ENCODE data around the gene CTIF.
"Not testable (repeated sequence)": the region's sequence is repeated elsewhere in the genome, so short reads cannot be mapped to it uniquely, and the experiment has no call there.

CTIF gene

DNA sequence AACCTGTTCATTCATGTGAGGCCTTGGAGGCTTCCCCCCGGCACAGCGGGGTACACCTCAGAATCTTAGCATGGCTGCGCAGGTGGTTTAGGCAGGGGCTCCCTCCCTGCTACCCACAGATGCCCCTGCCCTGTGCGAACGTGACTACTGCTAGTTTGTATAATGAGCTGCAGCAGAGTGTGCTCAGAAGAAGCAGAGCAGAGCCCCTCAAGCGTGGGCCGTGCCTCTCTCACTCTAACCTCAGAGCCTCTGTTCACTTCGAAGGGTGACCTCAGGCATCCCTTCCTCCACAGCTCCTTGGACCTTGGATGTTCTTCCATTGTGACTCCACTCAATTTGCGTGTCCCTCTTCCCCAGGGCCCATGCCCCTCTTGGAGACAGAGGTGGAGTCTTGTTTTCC, 161.6 kb downstream of the CTIF start:
- DNase-seq (ENCODE audit: low spot score), result no peak
- FAIRE-seq, result no peak

DNA sequence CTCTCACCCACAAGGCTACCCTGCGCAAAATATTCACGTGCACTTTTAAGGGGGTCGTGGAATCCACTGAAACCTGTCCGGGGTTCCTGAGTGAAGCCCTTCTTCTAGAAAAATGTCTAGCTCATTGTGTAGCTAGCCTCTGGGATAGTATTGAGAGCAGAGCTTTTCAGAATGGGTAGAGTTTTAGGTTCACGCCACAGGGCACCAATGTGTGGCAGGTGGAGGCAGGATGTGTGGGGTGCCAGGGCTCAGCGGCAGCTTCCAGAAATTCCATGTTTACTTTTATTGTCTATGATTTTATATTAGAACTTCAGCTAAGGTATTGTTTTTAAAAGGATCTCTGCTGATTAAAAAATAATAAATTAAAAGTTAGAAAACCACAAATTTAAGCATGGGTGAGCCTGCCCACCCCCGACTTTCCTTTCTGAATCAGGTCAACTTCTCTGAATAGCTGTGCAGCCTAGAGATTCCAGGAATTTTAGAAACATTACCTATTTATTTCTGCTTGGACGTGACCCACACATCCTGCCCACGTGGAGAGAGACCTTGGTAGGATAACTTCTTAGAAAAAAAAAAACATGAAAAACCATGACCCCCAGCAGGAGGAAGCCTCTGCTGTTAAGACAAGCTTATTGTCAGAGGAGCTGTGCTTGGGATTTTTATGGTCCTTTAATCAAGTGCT, 163.7 kb downstream of the CTIF start:
- DNase-seq (ENCODE audit: low spot score) (no peak), FAIRE-seq (no peak)

DNA sequence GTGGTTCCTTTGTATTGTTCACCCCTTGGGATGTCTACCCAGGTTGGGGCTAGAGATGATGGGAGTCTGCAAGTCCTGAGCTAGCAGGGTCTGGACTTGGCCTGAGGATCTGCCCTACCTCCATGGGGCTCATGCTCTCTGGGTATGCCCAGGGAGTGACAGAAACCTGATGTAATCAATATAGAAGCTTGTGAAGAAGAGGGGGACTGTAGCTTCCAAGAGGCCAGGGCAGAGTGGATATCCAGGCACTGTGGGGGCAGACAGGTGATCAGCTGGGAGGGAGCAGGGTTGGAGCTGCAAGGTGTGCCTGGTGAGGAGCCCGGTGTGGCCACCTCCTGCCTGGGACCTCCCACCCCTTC, 164.2 kb downstream of the CTIF start:
- no peak for DNase-seq (ENCODE audit: low spot score)
- FAIRE-seq, result no peak

DNA sequence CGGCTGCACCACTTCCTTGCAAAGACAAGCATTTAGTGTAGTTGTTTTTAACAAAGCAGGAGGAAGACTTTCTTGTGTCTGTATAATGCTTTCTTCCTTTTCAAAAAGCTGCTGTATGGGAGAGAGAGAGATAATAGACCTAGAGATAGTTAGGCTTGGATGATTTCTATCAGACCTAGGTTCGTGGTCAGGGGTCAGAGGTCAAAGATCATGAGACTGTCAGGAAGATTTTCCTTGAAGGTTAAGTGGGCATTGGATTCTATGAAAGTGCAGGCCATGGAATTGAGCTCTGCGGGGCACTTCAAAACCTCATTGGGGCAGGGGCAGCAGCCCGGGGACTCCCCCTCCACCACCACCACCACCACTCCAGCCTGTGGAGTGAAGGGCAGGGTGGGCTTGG, 164.6 kb downstream of the CTIF start:
- DNase-seq (ENCODE audit: low spot score), result no peak
- no peak for FAIRE-seq

DNA sequence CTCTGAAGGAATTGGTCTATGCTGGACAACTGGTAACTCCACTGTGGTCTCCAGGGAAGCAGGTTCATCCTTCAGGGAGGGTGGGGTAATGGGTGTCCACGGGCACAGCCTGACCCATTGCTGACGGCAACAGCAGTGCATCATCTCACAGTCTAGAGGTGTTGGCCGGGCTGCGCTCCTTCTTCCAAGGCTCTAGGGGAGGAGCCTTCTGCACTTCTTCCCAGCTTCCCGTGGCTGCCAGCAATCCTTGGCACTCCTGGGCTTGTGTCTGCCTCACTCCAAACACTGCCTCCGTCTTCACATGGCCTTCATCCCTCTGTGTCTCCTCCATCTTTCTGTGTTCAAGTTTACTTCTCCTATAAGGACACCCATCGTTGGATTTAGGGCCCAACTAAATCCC, 166.2 kb downstream of the CTIF start:
- DNase-seq (ENCODE audit: low spot score) (no peak), FAIRE-seq (no peak)

DNA sequence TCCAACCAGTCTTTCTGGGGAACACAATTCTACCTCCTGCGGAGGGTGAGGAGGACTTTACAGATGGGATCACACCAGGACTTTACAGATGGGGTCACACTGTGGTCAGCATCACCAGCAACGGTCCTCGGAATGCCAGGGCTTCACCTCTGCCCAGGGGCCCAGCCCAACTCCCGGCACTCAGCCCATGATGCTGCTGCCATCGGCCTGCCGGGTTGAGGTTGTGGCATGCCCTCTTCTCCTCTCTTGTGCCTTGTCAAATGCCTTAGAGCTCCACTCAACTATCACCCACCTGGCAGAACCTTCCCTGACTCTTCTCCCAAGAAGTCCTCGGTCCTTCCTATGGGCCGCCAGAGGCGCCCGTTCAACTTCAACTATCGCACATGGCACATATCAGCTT, 166.7 kb downstream of the CTIF start:
- FAIRE-seq, result no peak
- DNase-seq (ENCODE audit: low spot score), result no peak

DNA sequence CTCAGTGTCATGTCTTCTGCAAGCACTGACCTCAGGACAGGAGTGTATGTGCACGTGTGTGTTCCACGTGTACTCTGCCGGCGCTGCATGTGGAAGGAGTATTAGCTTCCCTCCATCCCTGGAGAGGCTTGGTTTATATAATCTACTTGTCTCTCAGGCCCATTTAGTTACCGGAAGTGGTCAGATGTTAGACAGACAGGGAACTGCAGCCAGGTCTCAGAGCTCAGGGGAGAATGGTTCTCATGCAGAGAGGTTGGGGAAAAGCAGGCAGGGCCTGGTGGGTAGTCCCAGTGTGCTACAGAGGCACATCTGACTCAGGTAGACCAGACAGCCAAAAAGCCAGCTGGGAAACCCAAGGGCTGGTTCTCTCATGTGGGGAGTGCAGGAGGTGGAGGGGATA, 167.9 kb downstream of the CTIF start:
- FAIRE-seq (no peak), DNase-seq (ENCODE audit: low spot score) (no peak)

DNA sequence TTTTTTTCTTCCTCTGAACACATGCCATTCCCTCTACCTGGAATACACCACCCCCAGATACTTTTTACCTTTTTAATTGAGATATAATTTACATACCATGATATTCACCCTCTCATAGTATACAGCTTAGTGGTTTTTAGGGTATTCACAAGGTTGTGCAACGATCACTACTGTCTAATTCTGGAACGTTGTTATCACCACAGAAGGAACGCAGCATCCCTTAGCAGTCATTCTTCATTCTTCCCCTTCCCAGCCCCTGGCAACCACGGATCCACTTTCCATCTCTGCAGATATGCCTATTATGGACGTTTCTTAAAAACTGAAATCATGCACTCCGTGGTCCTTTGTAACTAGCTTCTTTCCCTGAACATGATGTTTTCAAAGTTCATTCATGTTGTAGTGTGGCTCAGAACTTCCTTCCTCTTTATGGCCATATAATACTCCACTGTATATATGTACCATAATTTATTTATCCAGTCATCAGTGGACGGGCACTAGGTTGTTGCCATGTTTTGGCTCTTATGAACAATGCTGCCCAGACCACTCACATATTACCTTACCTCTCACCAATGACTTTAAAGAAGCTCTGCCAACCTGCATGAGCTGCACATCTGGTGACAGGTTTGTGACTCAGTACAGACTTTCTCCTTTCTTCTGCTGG, 168.9 kb downstream of the CTIF start:
- no peak for FAIRE-seq
- no peak for DNase-seq (ENCODE audit: low spot score)

DNA sequence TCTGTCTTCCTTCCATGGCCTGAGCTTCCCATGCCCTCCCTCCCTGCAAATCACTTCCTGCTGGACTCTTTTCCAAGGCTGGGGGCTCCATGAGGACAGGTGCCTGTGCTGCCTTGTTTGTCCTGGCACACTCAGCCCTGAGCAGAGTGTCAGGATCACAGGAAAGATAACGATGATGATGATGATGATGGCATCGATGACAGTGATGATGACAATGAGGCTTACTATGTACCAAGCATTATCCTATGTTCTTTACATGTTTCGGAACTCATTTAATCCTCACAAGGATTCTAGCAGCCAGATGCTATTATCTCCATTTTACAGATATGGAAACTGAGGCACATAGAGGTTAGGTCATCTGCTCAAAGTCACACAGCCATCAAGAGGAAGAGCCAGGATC, 170.0 kb downstream of the CTIF start:
- no peak for FAIRE-seq

DNA sequence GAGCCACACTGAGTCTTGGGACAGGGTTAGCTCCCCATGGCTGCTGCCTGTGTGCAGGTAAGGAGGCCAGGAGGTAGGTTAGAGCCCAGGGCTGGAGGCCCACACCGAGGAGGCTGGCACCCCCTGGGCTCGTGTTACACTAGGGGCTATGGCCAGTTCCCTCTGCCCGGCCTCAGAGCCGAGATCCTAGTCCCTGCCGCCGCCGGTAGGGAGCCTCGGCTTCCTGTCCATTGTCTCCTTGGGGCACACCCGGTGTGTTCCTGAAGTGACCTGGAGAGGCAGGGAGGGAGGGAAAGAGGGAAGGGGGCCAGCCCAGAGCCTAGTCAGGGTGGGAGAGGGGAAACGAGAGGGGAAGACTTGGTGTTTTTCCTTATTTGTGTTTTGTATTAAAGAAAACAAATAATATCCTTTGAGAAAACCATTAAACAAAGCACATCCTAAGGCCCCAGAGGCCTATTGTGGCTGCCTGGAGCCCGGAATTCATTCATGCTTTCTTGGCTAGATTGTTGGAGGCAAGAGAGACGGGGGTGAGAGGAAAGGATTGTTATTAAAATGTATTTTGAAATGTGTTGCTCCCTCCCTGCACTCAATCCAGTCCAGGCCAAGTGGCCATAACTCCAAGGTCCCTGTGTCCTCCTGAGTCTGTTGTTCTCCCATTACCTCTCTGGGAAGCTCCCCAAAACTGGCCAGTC, 170.7 kb downstream of the CTIF start:
- no peak for FAIRE-seq
- no peak for DNase-seq (ENCODE audit: low spot score)

More for the DNA sequence above, 170.0 kb downstream of the CTIF start:
- no peak for DNase-seq (ENCODE audit: low spot score)

DNA sequence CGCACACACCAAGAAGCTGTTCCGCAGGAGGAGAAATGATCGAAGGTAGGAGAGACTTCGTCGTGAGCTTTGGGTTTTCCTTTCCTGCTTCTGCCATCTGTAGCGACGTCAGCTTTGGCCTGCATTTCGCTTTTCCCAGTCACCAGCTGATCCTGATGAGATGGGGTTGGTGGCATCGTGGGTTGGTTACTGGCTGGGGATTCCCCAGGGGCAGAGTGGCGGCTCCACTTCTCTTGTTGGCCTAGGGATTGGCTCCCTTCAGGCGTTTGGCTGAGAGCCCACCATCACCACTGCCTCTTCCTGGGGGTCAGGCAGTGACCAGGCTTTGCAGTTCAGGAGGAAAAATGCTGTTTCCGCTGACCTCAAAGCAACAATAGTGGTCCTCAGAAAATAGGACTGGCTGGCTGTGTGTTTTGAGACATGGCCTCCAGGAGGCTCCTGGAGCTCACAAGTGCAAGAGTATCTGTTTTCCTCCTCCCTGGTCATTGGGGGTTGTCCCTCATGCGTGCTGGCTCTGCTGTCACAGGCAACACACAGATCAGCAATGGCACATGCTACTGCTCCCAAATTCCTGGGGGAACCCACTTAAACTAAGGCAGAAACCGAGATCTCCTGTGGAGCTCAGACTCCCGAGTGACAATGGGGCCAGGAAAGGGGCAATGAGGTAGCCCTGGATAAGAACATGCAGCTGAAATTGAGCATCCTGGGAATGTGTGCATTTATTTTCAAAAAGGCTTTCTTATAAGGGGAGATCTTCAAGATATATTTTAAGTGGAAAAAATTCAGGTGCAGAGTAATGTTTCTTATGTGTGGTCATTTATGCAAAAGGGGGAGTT, 173.0 kb downstream of the CTIF start:
- DNase-seq (ENCODE audit: low spot score) (peak; percentile 41), FAIRE-seq (no peak)

DNA sequence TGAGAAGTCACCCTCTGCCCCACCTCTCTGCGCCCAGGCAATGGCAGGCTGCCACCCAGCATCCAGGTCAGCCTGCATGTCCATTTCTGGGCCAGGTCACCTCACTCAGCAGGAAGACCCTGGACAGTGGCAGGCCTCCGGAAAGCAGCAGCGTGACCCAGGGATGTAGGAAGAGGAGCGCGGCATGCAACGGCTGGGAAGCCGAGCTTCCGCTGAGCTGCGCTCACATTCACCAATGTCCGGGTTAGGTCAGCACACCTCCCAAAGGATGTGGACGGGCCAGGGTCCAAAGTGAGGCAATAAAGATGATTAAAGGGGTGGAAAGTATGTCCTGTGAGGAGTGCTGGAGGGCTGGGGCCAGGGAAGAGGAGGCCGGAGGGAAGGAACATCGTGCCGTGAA, 174.5 kb downstream of the CTIF start:
- FAIRE-seq (no peak), DNase-seq (ENCODE audit: low spot score) (no peak)

DNA sequence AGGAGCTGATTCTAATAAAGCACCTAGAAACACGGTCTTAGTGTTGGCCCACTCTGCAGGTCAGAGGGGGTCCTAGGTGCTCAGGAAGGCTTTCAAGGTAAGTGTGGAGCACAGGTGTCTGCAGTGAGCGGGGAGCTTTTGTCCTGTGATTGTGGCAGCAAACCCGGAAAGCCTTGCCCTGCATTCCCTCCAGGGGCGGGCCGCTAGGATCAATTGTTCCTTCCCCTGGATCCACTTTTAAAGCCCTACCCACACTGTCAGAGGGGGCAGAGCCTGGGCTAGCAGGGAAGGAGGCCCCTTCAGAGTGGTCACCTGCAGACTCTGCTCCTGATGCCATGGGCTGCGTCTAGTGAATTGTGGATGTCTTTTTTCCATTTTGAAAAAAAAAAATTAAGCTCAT, 176.0 kb downstream of the CTIF start:
- DNase-seq (ENCODE audit: low spot score), result no peak
- FAIRE-seq, result no peak

DNA sequence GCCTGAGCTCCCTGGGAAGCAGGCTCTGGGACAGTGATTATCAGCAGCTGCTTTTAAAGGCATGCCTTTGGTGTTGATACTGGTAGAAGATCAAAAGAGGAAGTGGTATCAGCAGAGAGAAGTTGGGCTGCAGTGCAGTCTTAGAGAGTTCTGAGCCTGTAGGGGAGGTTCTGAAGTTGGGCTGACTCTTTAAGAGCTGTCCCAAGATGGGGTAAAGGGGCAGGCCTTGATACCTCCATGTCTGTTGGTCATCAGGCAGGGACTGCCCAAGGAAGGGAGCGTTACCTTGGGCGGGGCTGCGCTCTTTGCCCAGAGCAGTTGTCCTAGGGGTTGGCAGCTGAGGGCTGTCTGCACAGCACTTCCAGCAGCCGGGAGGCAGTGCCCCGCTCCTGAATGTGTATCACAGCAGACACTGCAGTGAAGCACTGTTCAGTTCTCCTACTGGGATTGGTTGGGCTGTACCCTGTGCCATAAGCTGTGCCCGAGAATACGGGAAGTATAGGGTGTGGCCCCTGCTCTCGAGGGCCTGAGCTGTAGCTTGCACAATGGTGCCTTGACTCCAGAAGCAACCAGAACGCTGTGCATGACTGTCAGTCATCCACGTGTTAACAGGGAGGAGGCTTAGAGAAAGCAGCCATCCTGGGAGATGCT, 177.0 kb downstream of the CTIF start:
- FAIRE-seq (no peak), DNase-seq (ENCODE audit: low spot score) (no peak)

DNA sequence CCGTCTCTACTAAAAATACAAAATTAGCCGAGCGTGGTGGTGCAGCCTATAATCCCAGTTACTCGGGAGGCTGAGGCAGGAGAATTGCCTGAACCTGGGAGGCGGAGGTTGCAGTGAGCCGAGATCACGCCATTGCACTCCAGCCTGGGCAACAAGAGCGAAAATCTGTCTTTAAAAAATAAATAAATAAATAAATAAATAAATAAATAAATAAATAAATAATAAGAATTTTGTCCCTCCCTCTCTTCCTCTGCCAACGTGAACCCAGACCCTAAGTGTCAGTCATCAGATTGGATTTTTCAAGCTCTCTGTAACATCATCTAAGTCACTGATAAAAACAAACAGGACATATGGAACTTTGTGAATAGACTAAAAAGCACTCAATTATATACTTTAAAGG, 178.4 kb downstream of the CTIF start:
- FAIRE-seq; DNase-seq (ENCODE audit: low spot score): not testable (repeated sequence)

DNA sequence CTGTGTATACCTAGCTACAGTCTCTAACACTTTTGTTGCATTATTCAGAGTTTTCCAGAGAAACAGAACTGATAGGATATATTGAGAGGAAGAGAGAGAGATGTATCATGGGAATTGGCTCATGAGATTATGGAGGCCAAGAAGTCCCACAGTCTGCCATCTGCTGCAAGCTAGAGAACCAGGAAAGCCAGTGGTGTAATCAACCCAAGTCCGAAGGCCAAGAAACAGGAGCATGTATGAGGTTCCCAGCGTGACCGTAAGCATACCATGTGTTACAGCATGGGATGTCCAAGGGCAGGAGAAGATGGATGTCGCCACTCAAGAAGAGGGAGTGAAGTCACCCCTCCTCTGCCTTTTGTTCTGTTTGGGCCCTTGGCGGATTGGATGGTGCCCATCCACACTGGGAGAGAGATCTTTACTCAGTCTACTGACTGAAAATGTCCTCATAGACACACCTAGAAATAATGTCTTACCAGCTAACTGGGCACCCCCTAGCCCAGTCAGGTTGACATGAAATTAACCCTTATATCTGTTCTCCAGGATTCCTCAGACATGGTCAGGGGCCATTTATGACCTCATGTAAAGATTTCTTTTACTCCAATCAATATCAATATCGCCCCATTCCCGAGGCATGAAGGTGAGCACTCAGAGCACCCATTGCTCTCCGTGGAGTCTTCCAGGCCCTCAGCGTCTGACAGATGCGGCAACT, 179.6 kb downstream of the CTIF start:
- DNase-seq (ENCODE audit: low spot score), result no peak
- FAIRE-seq, result no peak

DNA sequence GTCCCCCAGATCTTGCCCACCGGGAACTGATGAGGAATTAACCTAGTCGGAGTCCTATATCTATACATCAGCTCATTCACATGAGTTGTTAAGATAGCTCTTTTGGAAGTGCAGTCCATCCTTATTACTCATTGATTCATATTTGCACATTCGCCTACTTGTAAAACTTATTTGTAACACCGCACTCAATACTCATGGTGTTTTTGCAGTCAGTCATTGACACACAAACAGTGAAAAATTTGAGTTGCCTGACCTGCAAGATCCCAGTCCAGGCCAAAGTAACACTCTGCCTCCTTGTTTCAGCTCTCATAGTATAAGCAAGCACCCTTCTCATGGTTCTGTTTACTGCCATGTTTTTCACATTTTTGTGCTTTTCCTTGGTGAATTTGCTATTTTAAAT, 180.6 kb downstream of the CTIF start:
- DNase-seq (ENCODE audit: low spot score), result no peak
- FAIRE-seq, result no peak

DNA sequence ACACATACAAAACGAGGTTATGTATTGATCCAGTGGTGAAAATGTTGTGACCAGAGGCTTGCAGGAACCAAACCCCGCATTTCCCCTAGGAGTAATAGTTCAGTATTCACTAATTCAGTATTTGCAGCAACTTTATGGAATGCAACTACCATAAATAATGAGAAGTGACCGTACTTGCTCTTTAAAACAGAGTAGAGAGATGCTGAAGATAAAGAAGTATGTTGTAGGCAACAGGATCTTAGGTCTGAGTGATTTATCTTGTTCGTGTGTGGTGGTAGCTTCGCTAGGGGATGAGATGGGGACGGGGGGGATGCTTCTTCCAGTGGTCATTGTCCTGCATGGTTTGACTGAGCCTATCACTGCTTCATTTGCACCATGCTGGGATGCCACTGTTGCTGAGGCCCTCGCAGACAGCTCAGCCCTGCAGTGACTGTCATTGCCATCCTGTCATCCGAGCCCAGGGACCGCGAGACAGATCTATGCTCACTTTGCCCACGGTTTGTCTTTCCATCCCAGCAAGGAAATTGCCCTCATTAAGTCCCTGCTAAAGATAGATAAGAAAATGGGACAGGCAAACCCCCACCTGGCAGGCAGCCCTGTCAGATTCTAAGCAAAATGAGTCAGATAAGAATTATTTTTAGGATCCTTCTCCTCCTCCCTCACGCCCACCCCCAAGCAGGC, 181.3 kb downstream of the CTIF start:
- FAIRE-seq (no peak), DNase-seq (ENCODE audit: low spot score) (no peak)

DNA sequence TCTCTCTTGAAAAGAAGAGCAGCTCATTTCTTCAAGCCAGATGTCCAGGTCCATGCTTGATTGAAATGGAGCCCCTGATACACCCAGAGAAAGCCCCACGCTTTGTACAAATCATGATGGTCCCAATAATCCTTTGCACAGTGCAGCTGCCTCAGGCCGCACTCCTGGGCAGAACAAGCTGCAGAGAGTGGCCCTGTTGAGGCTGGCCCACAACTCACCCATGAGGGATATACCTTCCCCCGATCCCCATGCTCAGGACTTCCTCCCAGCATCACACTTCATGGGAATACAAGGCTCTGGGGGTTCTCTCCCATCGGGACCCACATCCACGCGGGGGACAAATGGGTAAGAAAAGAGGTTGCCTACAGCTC, 181.8 kb downstream of the CTIF start:
- FAIRE-seq, result no peak
- no peak for DNase-seq (ENCODE audit: low spot score)

DNA sequence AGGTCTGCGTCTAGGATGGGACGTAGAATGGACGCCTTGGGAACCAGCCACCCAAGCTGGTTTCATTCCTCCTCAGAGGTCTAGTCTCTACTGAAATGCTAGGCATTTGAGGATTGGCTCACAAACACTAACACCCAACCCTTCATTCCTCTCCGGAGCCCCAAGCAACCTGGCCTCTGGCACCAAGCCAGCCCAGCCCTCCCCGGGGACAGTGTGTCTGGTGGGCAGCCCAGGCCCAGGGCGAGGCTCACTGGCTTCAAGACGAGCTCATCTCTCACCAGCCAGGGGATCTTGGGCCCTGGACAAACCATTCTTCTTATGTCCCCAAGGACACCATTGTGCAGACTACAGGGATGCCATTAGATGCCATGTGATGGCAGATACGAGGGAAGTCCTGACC, 182.5 kb downstream of the CTIF start:
- no peak for DNase-seq (ENCODE audit: low spot score)
- no peak for FAIRE-seq
